ENCODE data around the gene MAPRE2.

GRCh38 chr18:35174745-35175144 is 133.5 kb downstream of the MAPRE2 start:
- no peak for TF ChIP-seq CTCF (IDR thresholded peaks at IDR 0.05; ENCODE audit: insufficient read depth, low read length, poor library complexity, severe bottlenecking)
- no peak for TF ChIP-seq EZH2phosphoT487 (conservative IDR thresholded peaks at IDR 0.05; ENCODE audit: low read length)

Measured in SU-DHL-6 (cell line).